Liver (tissue), 9 donors: ENCODE results near the gene INTS1. TPM values are rescaled to one million over a fixed set of nuclear protein-coding genes. Genes with fewer than 3 reads are reported as not detected.

Source experiments
- DNase-seq: peaks from one replicate; pipeline ENCODE4 v3.0.0-alpha.2; 2017; ENCODE audit warnings: low spot score
- H3K27ac ChIP-seq, 2 donors: one replicate each; pipeline ENCODE4 v1.7.0; 2013; ENCODE audit warnings: inconsistent platforms in 2 of 2, low read length in 2 of 2, control low read depth in 1 of 2, low read depth in 1 of 2, mild to moderate bottlenecking in 1 of 2
- H3K27me3 ChIP-seq, 4 donors: one replicate each; pipeline versions ENCODE4 v1.6.1 to v1.7.0; 2013; ENCODE audit warnings: low read length in 3 of 4, inconsistent platforms in 1 of 4, mild to moderate bottlenecking in 1 of 4, moderate library complexity in 1 of 4; ENCODE audit not compliant: control insufficient read depth in 4 of 4, insufficient read depth in 4 of 4
- H3K36me3 ChIP-seq, 4 donors: one replicate each; pipeline versions ENCODE4 v1.6.1 to v1.7.0; 2013; ENCODE audit warnings: low read length in 3 of 4, mild to moderate bottlenecking in 3 of 4, low read depth in 1 of 4, moderate library complexity in 1 of 4; ENCODE audit not compliant: control insufficient read depth in 4 of 4, insufficient read depth in 3 of 4
- H3K4me1 ChIP-seq, 4 donors: one replicate each; pipeline versions ENCODE4 v1.6.1 to v1.7.0; 2013; ENCODE audit warnings: low read length in 3 of 4, mild to moderate bottlenecking in 3 of 4, moderate library complexity in 1 of 4; ENCODE audit not compliant: control insufficient read depth in 4 of 4, insufficient read depth in 4 of 4
- H3K4me3 ChIP-seq, 3 donors: one replicate each; pipeline versions ENCODE4 v1.6.1 to v1.7.0; 2013; ENCODE audit warnings: low read length in 3 of 3, control low read depth in 1 of 3, low read depth in 1 of 3, mild to moderate bottlenecking in 1 of 3
- H3K9ac ChIP-seq, 2 donors: one replicate each; pipeline ENCODE4 v1.7.0; 2013; ENCODE audit warnings: low read length in 2 of 2, mild to moderate bottlenecking in 2 of 2, moderate library complexity in 2 of 2, control low read depth in 1 of 2, low read depth in 1 of 2
- H3K9me3 ChIP-seq, 4 donors: one replicate each; pipeline versions ENCODE4 v1.6.1 to v1.7.0; 2013; ENCODE audit warnings: low read length in 3 of 4; ENCODE audit not compliant: control insufficient read depth in 4 of 4
- EGR1 ChIP-seq, 2 donors: IDR thresholded peaks; 2 replicates each; pipeline ENCODE4 v1.6.1; 2016 to 2018; ENCODE audit warnings: antibody characterized with exemption in 2 of 2, low read depth in 2 of 2
- FOXA1 ChIP-seq: IDR thresholded peaks from 2 replicates; pipeline ENCODE4 v1.6.1; 2016; ENCODE audit warnings: antibody characterized with exemption
- FOXA2 ChIP-seq: IDR thresholded peaks from 2 replicates; pipeline ENCODE4 v1.6.1; 2016; ENCODE audit warnings: antibody characterized with exemption
- GABPA ChIP-seq, 2 donors: IDR thresholded peaks in 1 of 2; conservative IDR thresholded peaks in 1 of 2; 2 replicates each; pipeline ENCODE4 v1.6.1; 2016; ENCODE audit warnings: antibody characterized with exemption in 2 of 2, mild to moderate bottlenecking in 1 of 2, moderate library complexity in 1 of 2
- HNF4A ChIP-seq, 2 donors: conservative IDR thresholded peaks; 2 replicates each; pipeline ENCODE4 v1.6.1; 2016; ENCODE audit warnings: antibody characterized with exemption in 2 of 2, mild to moderate bottlenecking in 2 of 2
- HNF4G ChIP-seq: IDR thresholded peaks from 2 replicates; pipeline ENCODE4 v1.6.1; 2016; ENCODE audit warnings: antibody characterized with exemption
- JUND ChIP-seq, 2 donors: IDR thresholded peaks; 2 replicates each; pipeline ENCODE4 v1.6.1; 2016; ENCODE audit warnings: antibody characterized with exemption in 2 of 2
- NR2F2 ChIP-seq: IDR thresholded peaks from 2 replicates; pipeline ENCODE4 v1.6.1; 2016; ENCODE audit warnings: antibody characterized with exemption
- RAD21 ChIP-seq, 2 donors: IDR thresholded peaks; 2 replicates each; pipeline ENCODE4 v1.6.1; 2016; ENCODE audit warnings: antibody characterized with exemption in 2 of 2, mild to moderate bottlenecking in 2 of 2
- RXRA ChIP-seq, 2 donors: IDR thresholded peaks; 2 replicates each; pipeline ENCODE4 v1.6.1; 2017 to 2018; ENCODE audit warnings: antibody characterized with exemption in 2 of 2, mild to moderate bottlenecking in 1 of 2
- SP1 ChIP-seq: IDR thresholded peaks from 2 replicates; pipeline ENCODE4 v1.6.1; 2018; ENCODE audit warnings: antibody characterized with exemption, mild to moderate bottlenecking
- TAF1 ChIP-seq: conservative IDR thresholded peaks from 2 replicates; pipeline ENCODE4 v1.6.1; 2016; ENCODE audit warnings: antibody characterized with exemption, mild to moderate bottlenecking
- YY1 ChIP-seq: IDR thresholded peaks from 2 replicates; pipeline ENCODE4 v1.6.1; 2016; ENCODE audit warnings: antibody characterized with exemption, mild to moderate bottlenecking
- WGBS: extraction: QIAGEN DNeasy Blood & Tissue Kit; methylation state at CpG from one replicate; pipeline ENCODE4 v1.1.7; 2013; 5-methylcytosine and 5-hydroxymethylcytosine counted together
- polyA plus RNA-seq, 2 donors: library from polyadenylated mRNA; stranded (reverse) in 1 of 2; unstranded in 1 of 2; fragments of 200-250 nt in 1 of 2; fragments of >200 nt in 1 of 2; fragmentation: Nextera tagmentation in 1 of 2; extraction: Ambion mirVana in 1 of 2; gene quantifications; one replicate each; pipeline versions ENCODE4 v1.2.1 to v1.2.3, GENCODE V29; 2013 to 2015
- total RNA-seq, 2 donors: library from RNA; depleted of rRNA; stranded (reverse); fragments of >200 nt; gene quantifications; one replicate each; pipeline ENCODE4 v1.2.3, GENCODE V29; 2014
- TF ChIP-seq, protein P1 (sequence below): IDR thresholded peaks from 2 replicates; pipeline ENCODE4 v1.6.1; 2016; ENCODE audit warnings: antibody characterized with exemption
- TF ChIP-seq, protein P2 (sequence below): IDR thresholded peaks from 2 replicates; pipeline ENCODE4 v1.6.1; 2016; ENCODE audit warnings: antibody characterized with exemption
- TF ChIP-seq, protein P3 (sequence below): IDR thresholded peaks from 2 replicates; pipeline ENCODE4 v1.6.1; 2016; ENCODE audit warnings: antibody characterized with exemption, mild to moderate bottlenecking
- TF ChIP-seq, protein P4 (sequence below): fragments of 150-350 bp; IDR thresholded peaks from 2 replicates; pipeline ENCODE4 v1.5.1; 2017; ENCODE audit warnings: improper control_type of control experiment, low read depth, low read length; ENCODE audit not compliant: missing input control
- donor health status: healthy.
- donor health status: healthy.
- donor health status: healthy.
- donor health status: healthy.
- donor health status: healthy.

INTS1 gene
- total and polyA plus RNA-seq, 4 donors, result 14.6 to 37.9 (median 30.7) TPM

DNA sequence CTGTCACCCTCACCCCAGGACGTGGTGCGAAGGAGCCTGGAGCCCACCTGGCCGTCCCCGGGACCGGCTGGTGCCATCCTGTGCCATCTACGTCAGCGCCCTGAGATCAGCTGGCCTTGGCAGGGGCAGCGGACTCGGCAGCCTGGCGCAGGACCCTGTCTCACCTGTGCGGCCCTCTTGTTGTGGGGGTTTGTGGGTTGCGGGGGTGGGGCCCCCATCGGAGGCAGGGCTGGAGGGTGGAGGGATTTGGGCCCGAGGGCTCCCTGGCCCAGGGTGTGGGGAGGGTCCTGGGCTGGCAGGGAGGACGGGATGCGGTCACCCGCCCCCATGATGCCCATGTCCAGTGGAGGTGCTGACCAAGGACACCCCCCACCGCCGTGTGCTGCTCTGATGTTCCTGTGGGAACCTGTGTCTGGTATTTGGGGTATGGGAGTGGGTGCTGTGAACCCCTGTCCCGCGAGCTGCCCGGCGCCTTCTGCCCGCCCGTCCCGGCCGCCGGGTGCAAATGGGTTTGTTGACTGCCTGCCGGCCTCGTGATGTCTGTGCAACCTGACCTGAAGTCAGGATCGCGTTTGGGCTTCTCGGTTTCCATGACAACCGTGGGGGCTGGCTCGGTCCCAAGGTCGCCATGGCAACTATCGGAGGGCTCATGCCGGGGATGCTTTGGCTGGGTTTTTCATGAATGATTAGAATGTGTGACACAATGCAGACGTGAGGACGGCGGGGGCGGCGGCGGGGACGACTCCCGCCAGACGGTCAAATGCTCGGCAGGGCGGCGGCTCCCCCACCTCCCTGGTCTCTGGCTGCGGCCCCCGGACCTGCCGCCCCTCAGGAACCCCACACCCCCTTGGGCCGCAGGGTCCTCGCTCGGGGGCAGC, 33.6 kb upstream of the INTS1 start:
- Histone ChIP-seq H3K36me3 (peaks cover 4 to 15% (median 9%) of the 10 kb centered on the region in 4 donors), H3K4me3 (peak overlapping the region in 2 of 3 donors; percentile 34 to 47), H3K4me1 (peaks cover 6 to 24% (median 18%) of the 10 kb centered on the region in 4 donors), H3K27me3 (no peaks in the 10 kb centered on the region), H3K9ac (peak overlapping the region; percentile 45 to 73), H3K27ac (peak overlapping the region; percentile 89 to 94), H3K9me3 (no peaks in the 10 kb centered on the region)
- 69% methylated on average over 56 of the region's 56 CpGs for WGBS
- TF ChIP-seq SP1, result peak; percentile 26
- TF ChIP-seq RAD21 (IDR thresholded peaks at IDR 0.05), result no peak
- DNase-seq, result peak; percentile 85

DNA sequence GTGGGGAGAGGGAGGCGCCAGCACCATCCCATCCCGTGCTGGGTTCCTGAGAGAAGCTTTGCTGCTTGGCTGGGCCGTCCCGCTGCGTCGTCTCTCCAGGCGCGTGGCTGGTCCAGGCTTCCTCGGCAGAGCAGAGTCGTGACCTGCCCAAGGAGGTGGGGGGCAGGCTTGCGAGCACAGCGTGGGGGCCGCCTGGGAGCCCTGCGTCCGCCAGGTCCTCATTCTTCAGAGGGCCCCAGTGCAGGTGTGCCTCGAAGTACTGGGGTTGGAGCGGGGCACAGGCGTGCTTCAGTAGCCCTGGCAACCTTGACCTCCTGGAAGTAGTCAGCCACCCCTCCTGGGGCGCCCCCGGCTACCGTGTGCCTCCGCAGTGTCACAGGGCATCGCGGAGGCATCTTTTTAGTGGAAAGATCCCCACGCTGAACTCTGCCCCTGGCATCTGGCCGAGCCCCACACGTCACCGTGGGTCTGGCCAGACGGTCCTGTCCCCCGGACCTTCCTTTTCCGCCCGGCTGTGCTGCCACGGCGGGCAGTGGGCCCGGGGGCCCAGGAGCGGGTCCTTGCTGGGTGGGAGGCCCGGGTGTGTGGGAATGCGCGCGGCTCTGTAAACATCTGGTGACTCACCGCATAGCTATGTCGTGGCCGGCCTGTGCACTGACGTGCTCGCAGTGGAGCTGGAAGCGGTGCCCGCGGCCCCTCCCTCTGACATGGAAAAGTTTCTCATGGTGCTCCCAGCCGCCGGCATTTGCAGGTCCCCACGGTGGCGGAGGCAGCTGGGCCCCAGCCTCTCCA, 32.8 kb upstream of the INTS1 start:
- peak; percentile 84 for TF ChIP-seq NR2F2
- TF ChIP-seq SP1, result peak; percentile 70
- TF ChIP-seq FOXA1, result peak; percentile 25
- no peak for TF ChIP-seq EGR1 (IDR thresholded peaks at IDR 0.05; ENCODE audit: low read depth in 2 of 2)
- no peak for TF ChIP-seq RAD21 (IDR thresholded peaks at IDR 0.05)
- peak; percentile 18 to 29 for TF ChIP-seq HNF4A (conservative IDR thresholded peaks at IDR 0.05)
- TF ChIP-seq, protein P1, sequence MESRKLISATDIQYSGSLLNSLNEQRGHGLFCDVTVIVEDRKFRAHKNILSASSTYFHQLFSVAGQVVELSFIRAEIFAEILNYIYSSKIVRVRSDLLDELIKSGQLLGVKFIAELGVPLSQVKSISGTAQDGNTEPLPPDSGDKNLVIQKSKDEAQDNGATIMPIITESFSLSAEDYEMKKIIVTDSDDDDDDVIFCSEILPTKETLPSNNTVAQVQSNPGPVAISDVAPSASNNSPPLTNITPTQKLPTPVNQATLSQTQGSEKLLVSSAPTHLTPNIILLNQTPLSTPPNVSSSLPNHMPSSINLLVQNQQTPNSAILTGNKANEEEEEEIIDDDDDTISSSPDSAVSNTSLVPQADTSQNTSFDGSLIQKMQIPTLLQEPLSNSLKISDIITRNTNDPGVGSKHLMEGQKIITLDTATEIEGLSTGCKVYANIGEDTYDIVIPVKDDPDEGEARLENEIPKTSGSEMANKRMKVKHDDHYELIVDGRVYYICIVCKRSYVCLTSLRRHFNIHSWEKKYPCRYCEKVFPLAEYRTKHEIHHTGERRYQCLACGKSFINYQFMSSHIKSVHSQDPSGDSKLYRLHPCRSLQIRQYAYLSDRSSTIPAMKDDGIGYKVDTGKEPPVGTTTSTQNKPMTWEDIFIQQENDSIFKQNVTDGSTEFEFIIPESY, result no peak
- peak; percentile 66 for TF ChIP-seq YY1
- TF ChIP-seq HNF4G, result no peak
- peak; percentile 75 for TF ChIP-seq FOXA2
- peak; percentile 99 for TF ChIP-seq JUND (IDR thresholded peaks at IDR 0.05)
- TF ChIP-seq, protein P2, sequence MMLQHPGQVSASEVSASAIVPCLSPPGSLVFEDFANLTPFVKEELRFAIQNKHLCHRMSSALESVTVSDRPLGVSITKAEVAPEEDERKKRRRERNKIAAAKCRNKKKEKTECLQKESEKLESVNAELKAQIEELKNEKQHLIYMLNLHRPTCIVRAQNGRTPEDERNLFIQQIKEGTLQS, result peak; percentile 90
- peak in 1 of 2 donors; percentile 36 for TF ChIP-seq GABPA (IDR thresholded peaks at IDR 0.05 in 1 of 2, conservative IDR thresholded peaks at IDR 0.05 in 1 of 2)
- TF ChIP-seq, protein P3, sequence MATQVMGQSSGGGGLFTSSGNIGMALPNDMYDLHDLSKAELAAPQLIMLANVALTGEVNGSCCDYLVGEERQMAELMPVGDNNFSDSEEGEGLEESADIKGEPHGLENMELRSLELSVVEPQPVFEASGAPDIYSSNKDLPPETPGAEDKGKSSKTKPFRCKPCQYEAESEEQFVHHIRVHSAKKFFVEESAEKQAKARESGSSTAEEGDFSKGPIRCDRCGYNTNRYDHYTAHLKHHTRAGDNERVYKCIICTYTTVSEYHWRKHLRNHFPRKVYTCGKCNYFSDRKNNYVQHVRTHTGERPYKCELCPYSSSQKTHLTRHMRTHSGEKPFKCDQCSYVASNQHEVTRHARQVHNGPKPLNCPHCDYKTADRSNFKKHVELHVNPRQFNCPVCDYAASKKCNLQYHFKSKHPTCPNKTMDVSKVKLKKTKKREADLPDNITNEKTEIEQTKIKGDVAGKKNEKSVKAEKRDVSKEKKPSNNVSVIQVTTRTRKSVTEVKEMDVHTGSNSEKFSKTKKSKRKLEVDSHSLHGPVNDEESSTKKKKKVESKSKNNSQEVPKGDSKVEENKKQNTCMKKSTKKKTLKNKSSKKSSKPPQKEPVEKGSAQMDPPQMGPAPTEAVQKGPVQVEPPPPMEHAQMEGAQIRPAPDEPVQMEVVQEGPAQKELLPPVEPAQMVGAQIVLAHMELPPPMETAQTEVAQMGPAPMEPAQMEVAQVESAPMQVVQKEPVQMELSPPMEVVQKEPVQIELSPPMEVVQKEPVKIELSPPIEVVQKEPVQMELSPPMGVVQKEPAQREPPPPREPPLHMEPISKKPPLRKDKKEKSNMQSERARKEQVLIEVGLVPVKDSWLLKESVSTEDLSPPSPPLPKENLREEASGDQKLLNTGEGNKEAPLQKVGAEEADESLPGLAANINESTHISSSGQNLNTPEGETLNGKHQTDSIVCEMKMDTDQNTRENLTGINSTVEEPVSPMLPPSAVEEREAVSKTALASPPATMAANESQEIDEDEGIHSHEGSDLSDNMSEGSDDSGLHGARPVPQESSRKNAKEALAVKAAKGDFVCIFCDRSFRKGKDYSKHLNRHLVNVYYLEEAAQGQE, result no peak
- TF ChIP-seq, protein P4, sequence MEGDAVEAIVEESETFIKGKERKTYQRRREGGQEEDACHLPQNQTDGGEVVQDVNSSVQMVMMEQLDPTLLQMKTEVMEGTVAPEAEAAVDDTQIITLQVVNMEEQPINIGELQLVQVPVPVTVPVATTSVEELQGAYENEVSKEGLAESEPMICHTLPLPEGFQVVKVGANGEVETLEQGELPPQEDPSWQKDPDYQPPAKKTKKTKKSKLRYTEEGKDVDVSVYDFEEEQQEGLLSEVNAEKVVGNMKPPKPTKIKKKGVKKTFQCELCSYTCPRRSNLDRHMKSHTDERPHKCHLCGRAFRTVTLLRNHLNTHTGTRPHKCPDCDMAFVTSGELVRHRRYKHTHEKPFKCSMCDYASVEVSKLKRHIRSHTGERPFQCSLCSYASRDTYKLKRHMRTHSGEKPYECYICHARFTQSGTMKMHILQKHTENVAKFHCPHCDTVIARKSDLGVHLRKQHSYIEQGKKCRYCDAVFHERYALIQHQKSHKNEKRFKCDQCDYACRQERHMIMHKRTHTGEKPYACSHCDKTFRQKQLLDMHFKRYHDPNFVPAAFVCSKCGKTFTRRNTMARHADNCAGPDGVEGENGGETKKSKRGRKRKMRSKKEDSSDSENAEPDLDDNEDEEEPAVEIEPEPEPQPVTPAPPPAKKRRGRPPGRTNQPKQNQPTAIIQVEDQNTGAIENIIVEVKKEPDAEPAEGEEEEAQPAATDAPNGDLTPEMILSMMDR, result no peak
- TF ChIP-seq RXRA (IDR thresholded peaks at IDR 0.05), result peak; percentile 18 to 62
- no peak for TF ChIP-seq TAF1
- Histone ChIP-seq H3K27me3 (no peaks in the 10 kb centered on the region), H3K4me3 (peak overlapping the region in 2 of 3 donors; percentile 34 to 47), H3K27ac (peak overlapping the region; percentile 89 to 94), H3K9me3 (no peaks in the 10 kb centered on the region), H3K9ac (peak overlapping the region; percentile 45 to 73), H3K36me3 (peaks cover 4 to 15% (median 9%) of the 10 kb centered on the region in 4 donors), H3K4me1 (peaks cover 6 to 31% (median 22%) of the 10 kb centered on the region in 4 donors)
- 37% methylated on average over 52 of the region's 52 CpGs for WGBS
- peak; percentile 64 for DNase-seq
